GM21737 (cell line): ENCODE results near the gene RECQL5.
A peak's percentile ranks its signal among the peaks of the same experiment; 100 is the strongest.
"Not testable (repeated sequence)": the region's sequence is repeated elsewhere in the genome, so short reads cannot be mapped to it uniquely, and the experiment has no call there.

Experiments
- ATAC-seq: cut with Tn5 transposase; IDR thresholded peaks from one replicate; pipeline ENCODE4 v1.9.1; 2021; ENCODE audit warnings: mild to moderate bottlenecking, moderate library complexity; ENCODE audit not compliant: unreplicated experiment

Gene RECQL5

GRCh38 chr17:75595920-75596313, 71.0 kb downstream of the RECQL5 start:
- no peak for ATAC-seq

GRCh38 chr17:75595284-75595919, 71.6 kb downstream of the RECQL5 start:
- ATAC-seq: no peak

- ATAC-seq: no peak
Measured at GRCh38 chr17:75594499-75595283, 72.3 kb downstream of the RECQL5 start.

GRCh38 chr17:75593430-75593829, 73.5 kb downstream of the RECQL5 start:
- ATAC-seq: not testable (repeated sequence)

GRCh38 chr17:75592348-75593020, 74.5 kb downstream of the RECQL5 start:
- no peak for ATAC-seq

- no peak for ATAC-seq
Measured at GRCh38 chr17:75591722-75592302, 75.1 kb downstream of the RECQL5 start.

GRCh38 chr17:75590849-75591721, 75.9 kb downstream of the RECQL5 start:
- ATAC-seq: no peak

- no peak for ATAC-seq
Measured at GRCh38 chr17:75590314-75590761, 76.6 kb downstream of the RECQL5 start.

- no peak for ATAC-seq
Measured at GRCh38 chr17:75589919-75590303, 77.0 kb downstream of the RECQL5 start.

GRCh38 chr17:75589012-75589918, 77.7 kb downstream of the RECQL5 start:
- ATAC-seq: peak; percentile 73

GRCh38 chr17:75588596-75589011, 78.3 kb downstream of the RECQL5 start:
- ATAC-seq: peak; percentile 8

- no peak for ATAC-seq
Measured at GRCh38 chr17:75587675-75588595, 79.0 kb downstream of the RECQL5 start, which contains the start of gene MYO15B. Gene MYO15B, plus strand, starts transcription at chr17:75587800. Its CDS starts 258 bp downstream, at chr17:75588058.

- ATAC-seq: no peak
Measured at GRCh38 chr17:75584849-75585175, 82.1 kb downstream of the RECQL5 start.

- not testable (repeated sequence) for ATAC-seq
Measured at GRCh38 chr17:75583197-75583596, 83.8 kb downstream of the RECQL5 start.

- ATAC-seq: not testable (repeated sequence)
Measured at GRCh38 chr17:75581121-75581725, 85.7 kb downstream of the RECQL5 start.
